ENCODE measurements around the gene PLEKHJ1.

DNA sequence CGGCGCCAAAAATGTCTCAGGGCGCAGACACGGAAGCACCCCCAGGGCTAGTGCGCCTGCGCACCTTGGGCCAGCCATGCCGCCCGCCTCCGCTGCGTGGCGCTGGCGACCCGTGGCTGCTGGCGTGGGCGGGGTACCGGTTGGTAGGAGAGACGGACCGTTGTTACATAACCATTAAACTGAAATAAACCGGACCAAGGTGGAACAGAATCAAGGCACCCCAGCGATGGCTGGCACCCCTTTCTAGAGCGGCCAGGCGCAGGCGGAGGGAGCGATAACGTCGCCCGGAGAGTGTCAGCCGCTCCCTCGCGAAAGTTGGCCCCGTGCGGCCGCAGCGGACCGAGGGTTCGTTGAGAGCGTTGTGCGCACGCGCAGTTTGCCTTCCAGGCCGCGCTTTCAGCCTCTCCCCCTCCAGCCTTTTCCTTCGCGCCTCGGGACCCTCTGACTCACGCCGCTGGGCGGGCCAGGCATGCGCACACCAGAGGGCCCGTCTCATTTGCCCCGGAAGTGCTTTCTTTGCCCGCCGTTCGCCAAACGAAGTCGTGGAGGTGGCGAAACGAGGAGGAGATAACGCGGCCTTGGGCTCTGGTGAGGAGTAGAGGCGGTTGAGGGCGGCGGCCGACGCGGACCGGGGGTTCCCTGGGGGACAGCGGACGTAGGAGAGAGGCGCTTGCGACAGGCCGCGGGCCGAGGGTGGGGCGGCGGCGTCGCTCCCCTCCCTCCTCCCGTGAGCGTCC is at the start of gene PLEKHJ1, which contains the start of gene SF3A2:
- TF ChIP-seq, protein P1, sequence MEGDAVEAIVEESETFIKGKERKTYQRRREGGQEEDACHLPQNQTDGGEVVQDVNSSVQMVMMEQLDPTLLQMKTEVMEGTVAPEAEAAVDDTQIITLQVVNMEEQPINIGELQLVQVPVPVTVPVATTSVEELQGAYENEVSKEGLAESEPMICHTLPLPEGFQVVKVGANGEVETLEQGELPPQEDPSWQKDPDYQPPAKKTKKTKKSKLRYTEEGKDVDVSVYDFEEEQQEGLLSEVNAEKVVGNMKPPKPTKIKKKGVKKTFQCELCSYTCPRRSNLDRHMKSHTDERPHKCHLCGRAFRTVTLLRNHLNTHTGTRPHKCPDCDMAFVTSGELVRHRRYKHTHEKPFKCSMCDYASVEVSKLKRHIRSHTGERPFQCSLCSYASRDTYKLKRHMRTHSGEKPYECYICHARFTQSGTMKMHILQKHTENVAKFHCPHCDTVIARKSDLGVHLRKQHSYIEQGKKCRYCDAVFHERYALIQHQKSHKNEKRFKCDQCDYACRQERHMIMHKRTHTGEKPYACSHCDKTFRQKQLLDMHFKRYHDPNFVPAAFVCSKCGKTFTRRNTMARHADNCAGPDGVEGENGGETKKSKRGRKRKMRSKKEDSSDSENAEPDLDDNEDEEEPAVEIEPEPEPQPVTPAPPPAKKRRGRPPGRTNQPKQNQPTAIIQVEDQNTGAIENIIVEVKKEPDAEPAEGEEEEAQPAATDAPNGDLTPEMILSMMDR (conservative IDR thresholded peaks at IDR 0.05; ENCODE audit: low read depth, low read length): peak; percentile 86
- no peak for TF ChIP-seq EZH2phosphoT487 (IDR thresholded peaks at IDR 0.05; ENCODE audit: borderline replicate concordance, low read length)
